Ovary (tissue), 3 donors: ENCODE measurements around the gene PRKCH.

ENCODE experiments used
- CTCF ChIP-seq, 3 donors: fragments of 450-650 bp in 2 of 3; fragments of 200-600 bp in 1 of 3; IDR thresholded peaks; one replicate each; pipeline versions ENCODE4 v1.5.1 to v1.8.0; 2016 to 2022; ENCODE audit warnings: antibody characterized with exemption in 3 of 3, mild to moderate bottlenecking in 1 of 3
- POLR2A ChIP-seq: fragments of 450-650 bp; IDR thresholded peaks from one replicate; pipeline ENCODE4 v1.6.1; 2017; ENCODE audit warnings: antibody characterized with exemption, mild to moderate bottlenecking, moderate library complexity
- donor health status: DM: no; HTN: no; CAD: no.

- TF ChIP-seq POLR2A: no peak
- no peak for TF ChIP-seq CTCF (IDR thresholded peaks at IDR 0.05)
Observed at GRCh38 chr14:61514927-61515326, 193.5 kb downstream of the PRKCH start.
